ENCODE results near the gene TOPORS.

DNA sequence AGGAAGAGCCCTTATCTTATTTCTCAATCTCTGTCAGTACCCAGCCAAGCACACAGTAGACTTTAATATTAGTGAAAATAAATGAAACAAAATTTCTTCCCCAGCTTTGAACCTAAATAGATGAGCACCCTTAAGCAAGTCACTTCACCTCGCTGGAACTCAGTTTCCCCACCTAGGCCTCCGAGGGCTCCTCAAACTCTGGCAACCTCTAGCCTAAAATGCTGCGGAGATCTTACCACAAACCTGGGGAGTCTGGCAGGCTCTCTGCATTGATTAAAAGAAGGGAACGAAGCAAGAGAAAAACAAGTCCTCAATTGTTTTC, 26.7 kb downstream of the TOPORS start:
- TF ChIP-seq, protein P1, sequence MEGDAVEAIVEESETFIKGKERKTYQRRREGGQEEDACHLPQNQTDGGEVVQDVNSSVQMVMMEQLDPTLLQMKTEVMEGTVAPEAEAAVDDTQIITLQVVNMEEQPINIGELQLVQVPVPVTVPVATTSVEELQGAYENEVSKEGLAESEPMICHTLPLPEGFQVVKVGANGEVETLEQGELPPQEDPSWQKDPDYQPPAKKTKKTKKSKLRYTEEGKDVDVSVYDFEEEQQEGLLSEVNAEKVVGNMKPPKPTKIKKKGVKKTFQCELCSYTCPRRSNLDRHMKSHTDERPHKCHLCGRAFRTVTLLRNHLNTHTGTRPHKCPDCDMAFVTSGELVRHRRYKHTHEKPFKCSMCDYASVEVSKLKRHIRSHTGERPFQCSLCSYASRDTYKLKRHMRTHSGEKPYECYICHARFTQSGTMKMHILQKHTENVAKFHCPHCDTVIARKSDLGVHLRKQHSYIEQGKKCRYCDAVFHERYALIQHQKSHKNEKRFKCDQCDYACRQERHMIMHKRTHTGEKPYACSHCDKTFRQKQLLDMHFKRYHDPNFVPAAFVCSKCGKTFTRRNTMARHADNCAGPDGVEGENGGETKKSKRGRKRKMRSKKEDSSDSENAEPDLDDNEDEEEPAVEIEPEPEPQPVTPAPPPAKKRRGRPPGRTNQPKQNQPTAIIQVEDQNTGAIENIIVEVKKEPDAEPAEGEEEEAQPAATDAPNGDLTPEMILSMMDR (IDR thresholded peaks at IDR 0.05; ENCODE audit: poor library complexity) = no peak
- no peak for TF ChIP-seq EZH2 (IDR thresholded peaks at IDR 0.05; ENCODE audit: borderline replicate concordance)
- TF ChIP-seq EZH2phosphoT487 (IDR thresholded peaks at IDR 0.05; ENCODE audit: low read depth, severe bottlenecking, unreplicated experiment) = no peak
